ENCODE results near the gene LIN37. TPM values are rescaled to one million over a fixed set of nuclear protein-coding genes. Genes with fewer than 3 reads are reported as not detected.
A peak's percentile ranks its signal among the peaks of the same experiment; 100 is the strongest.

LIN37 gene
- total RNA-seq, 1 experiment from 2014 or later, result 10.1 TPM

DNA sequence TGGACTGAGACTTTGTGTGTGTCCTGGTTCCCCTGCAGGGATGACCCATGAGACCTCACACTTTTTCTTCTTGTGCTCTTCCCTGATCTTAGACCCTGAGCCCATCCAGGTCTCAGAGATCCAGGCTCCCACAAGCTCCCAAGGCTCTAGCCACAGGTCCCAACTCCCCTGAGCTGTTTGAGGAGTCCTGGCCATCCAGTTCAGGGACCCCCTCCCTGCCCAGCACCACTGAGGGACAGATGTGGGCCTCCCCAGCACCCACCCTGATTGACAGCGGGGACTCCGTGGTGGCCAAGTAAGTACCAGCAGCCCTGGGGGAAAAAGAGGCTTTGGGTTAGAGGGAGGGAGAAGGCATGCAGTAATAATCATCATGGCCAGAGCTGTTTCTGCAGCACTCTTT is 11.3 kb downstream of the LIN37 start:
- no peak overlapping the region for H3K27ac ChIP-seq (ENCODE audit: low read depth, low read length)
- intact Hi-C loops (cut with micrococcal nuclease), result no loop called here
- H3K4me2 ChIP-seq (ENCODE audit: low read length), result peak overlapping the region; percentile 83; the same call in 1 of the 2 replicates
- no peaks in the 10 kb centered on the region for H3K9me2 ChIP-seq (ENCODE audit: insufficient read depth)
- H3K79me2 ChIP-seq (ENCODE audit: insufficient read depth, low read length), result peaks cover 17% of the 10 kb centered on the region
- H3K4me3 ChIP-seq (replicated peaks in 1 of 2; ENCODE audit: low read depth in 1 of 2, low read length in 2 of 2), result no peak overlapping the region
- H3K4me1 ChIP-seq (ENCODE audit: control insufficient read depth in 1 of 2, insufficient read depth in 2 of 2, low read length in 2 of 2), result peaks cover 14 to 25% of the 10 kb centered on the region in 2 experiments
- POLR2A ChIA-PET, result interaction anchor here (1.2 kb wide), 1 partner anchor 11 kb away, joined by 5 read pairs; the partner anchor contains the start of gene LIN37
- no TSS peak for BruUV-seq (replicated peaks)
- H3K27me3 ChIP-seq (ENCODE audit: insufficient read depth, low read length), result no peaks in the 10 kb centered on the region
- no peaks in the 10 kb centered on the region for H4K20me1 ChIP-seq (ENCODE audit: insufficient read depth)
- RAD21 ChIA-PET (ENCODE audit: low non-redundant PET in 1 of 2, low total read pairs in 2 of 2, uncharacterized antibody in 2 of 2, unreplicated experiment in 2 of 2), result no interaction called here
- no peak for DNase-seq (ENCODE audit: low read depth, low spot score)
- no peaks in the 10 kb centered on the region for H3K9me3 ChIP-seq (ENCODE audit: control insufficient read depth in 1 of 2, insufficient read depth in 1 of 2, low read depth in 1 of 2, low read length in 2 of 2)
- no peak for ATAC-seq
- H3K36me3 ChIP-seq (ENCODE audit: control insufficient read depth in 1 of 2, insufficient read depth in 2 of 2, low read length in 2 of 2), result peaks cover 4 to 12% of the 10 kb centered on the region in 2 experiments; a peak in 2 of 4 replicates
- no peak overlapping the region for H2AFZ ChIP-seq (ENCODE audit: low read depth, low read length, poor library complexity, severe bottlenecking)
- no peak overlapping the region for H3K9ac ChIP-seq (ENCODE audit: low read length)
- TF ChIP-seq RAD21 (IDR thresholded peaks at IDR 0.05; ENCODE audit: low read depth) (no peak), SIN3A (IDR thresholded peaks at IDR 0.05; ENCODE audit: low read depth) (no peak)
- CTCF ChIA-PET, result no interaction called here

DNA sequence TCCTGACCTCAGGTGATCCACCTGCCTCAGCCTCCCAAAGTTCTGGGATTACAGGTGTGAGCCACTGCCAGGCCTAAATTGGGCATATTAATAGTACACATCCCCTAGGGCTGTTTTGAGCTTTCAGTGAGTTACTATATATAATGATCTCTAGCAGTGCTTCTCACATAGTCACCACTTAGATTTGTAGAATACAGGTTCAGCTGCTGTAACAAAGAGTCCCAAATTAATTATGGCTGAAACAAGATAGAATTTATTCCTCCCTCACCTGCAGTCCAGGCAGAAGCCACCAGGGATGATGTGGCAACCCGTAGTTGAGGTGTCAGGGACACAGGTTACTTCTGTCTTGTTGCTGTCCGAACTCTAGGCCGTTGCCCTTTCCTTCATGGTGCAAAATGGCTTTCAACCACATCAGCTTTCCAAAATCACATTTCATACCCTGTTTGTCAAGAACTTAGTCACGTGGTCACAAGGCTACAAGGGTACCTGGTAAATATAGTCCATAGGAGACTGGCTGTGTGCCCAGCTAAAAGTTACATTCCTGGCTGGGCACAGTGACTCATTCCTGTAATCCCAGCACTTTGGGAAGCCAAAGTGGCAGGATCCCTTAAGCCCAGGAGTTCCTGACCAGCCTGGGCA is 12.5 kb downstream of the LIN37 start:
- RAD21 ChIA-PET (ENCODE audit: low non-redundant PET in 1 of 2, low total read pairs in 2 of 2, uncharacterized antibody in 2 of 2, unreplicated experiment in 2 of 2), result no interaction called here
- H3K9me3 ChIP-seq (ENCODE audit: control insufficient read depth in 1 of 2, insufficient read depth in 1 of 2, low read depth in 1 of 2, low read length in 2 of 2), result no peaks in the 10 kb centered on the region
- no peak overlapping the region for H3K4me3 ChIP-seq (replicated peaks in 1 of 2; ENCODE audit: low read depth in 1 of 2, low read length in 2 of 2)
- CTCF ChIA-PET, result no interaction called here
- H3K27me3 ChIP-seq (ENCODE audit: insufficient read depth, low read length), result no peaks in the 10 kb centered on the region
- no peak overlapping the region for H3K27ac ChIP-seq (ENCODE audit: low read depth, low read length)
- H3K9me2 ChIP-seq (ENCODE audit: insufficient read depth), result no peaks in the 10 kb centered on the region
- H3K79me2 ChIP-seq (ENCODE audit: insufficient read depth, low read length), result peaks cover 17% of the 10 kb centered on the region
- H3K9ac ChIP-seq (ENCODE audit: low read length), result no peak overlapping the region
- H3K4me1 ChIP-seq (ENCODE audit: control insufficient read depth in 1 of 2, insufficient read depth in 2 of 2, low read length in 2 of 2), result peaks cover 14 to 25% of the 10 kb centered on the region in 2 experiments
- POLR2A ChIA-PET, result interaction anchor here (1.3 kb wide), 1 partner anchor 16 kb away, joined by 3 read pairs; the partner anchor contains the start of gene U2AF1L4
- BruUV-seq (replicated peaks), result no TSS peak
- H3K4me2 ChIP-seq (ENCODE audit: low read length), result no peak overlapping the region
- no peak for ATAC-seq
- no peak for DNase-seq (ENCODE audit: low read depth, low spot score)
- H4K20me1 ChIP-seq (ENCODE audit: insufficient read depth), result no peaks in the 10 kb centered on the region
- peaks cover 6 to 12% of the 10 kb centered on the region in 2 experiments; a peak in 2 of 4 replicates for H3K36me3 ChIP-seq (ENCODE audit: control insufficient read depth in 1 of 2, insufficient read depth in 2 of 2, low read length in 2 of 2)
- H2AFZ ChIP-seq (ENCODE audit: low read depth, low read length, poor library complexity, severe bottlenecking), result no peak overlapping the region
- intact Hi-C loops (cut with micrococcal nuclease), result no loop called here
- TF ChIP-seq TCF7L2 (IDR thresholded peaks at IDR 0.05; ENCODE audit: borderline replicate concordance, extremely low read depth, insufficient read depth, insufficient read length) (no peak), RAD21 (IDR thresholded peaks at IDR 0.05; ENCODE audit: low read depth) (no peak), REST (IDR thresholded peaks at IDR 0.05; ENCODE audit: low read depth) (no peak), JUND (IDR thresholded peaks at IDR 0.05) (no peak), EGR1 (IDR thresholded peaks at IDR 0.05; ENCODE audit: low read depth) (no peak), SIN3A (IDR thresholded peaks at IDR 0.05; ENCODE audit: low read depth) (no peak), SRF (IDR thresholded peaks at IDR 0.05; ENCODE audit: low read depth) (no peak), CBX3 (IDR thresholded peaks at IDR 0.05; ENCODE audit: low read depth) (no peak), MAX (IDR thresholded peaks at IDR 0.05) (no peak), POLR2A (IDR thresholded peaks at IDR 0.05; ENCODE audit: borderline replicate concordance, extremely low read depth, insufficient read depth, insufficient read length) (no peak), CEBPB (IDR thresholded peaks at IDR 0.05; ENCODE audit: low read depth) (no peak), ZFX (IDR thresholded peaks at IDR 0.05) (no peak), POLR2AphosphoS5 (IDR thresholded peaks at IDR 0.05; ENCODE audit: low read depth, low read length) (no peak), CTCF (IDR thresholded peaks at IDR 0.05 in 2 of 3, conservative IDR thresholded peaks at IDR 0.05 in 1 of 3; ENCODE audit: borderline replicate concordance in 1 of 3, insufficient read depth in 1 of 3, low read depth in 2 of 3, low read length in 2 of 3) (no peak), FOSL1 (IDR thresholded peaks at IDR 0.05; ENCODE audit: low read depth) (no peak), EZH2phosphoT487 (IDR thresholded peaks at IDR 0.05; ENCODE audit: borderline replicate concordance) (no peak)

Measured in HCT116 (cell line).